ENCODE results near the gene CDHR1. TPM values are rescaled to one million over a fixed set of nuclear protein-coding genes. Genes with fewer than 3 reads are reported as not detected.

Gene CDHR1
- total and polyA plus RNA-seq, 5 donors, result 2.4 to 9.1 (median 3.6) TPM

DNA sequence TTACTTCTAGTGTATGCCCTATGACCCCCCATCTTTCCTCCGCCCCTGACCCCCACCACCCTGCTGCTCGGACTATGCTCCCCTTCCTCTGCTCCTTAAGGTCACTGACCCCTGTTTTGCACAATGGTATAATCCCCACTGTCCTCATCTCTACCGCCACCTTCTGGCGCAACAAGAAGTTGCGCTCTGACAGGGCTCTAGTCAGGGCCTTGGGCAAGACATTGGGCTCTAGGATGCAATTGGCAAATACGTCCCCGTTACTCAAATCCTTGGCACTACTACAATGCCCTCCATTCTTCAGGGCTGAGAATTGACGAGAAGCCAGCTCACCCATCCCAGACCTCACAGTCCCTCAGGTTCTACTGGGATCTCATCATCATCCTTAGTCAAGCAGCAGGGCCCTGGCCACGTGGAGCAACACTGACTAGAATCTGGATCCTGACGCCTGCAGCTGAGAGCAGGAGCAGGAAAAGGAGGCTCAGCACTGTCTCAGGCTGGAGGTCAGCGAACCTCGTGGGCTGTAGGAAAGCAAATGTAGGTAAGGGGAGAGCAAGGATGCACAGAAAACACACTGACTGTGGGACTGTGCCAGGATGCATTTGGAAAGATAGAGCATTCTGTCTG is 20.4 kb downstream of the CDHR1 start:
- DNase-seq (no peak), ATAC-seq (no peak)
- H3K4me3 ChIP-seq (ENCODE audit: low read length), result no peak overlapping the region
- WGBS, result 52% methylated on average over 12 of the region's 12 CpGs
- intact Hi-C loops (cut with DNase I), result no loop called here
- no peaks in the 10 kb centered on the region for H3K27me3 ChIP-seq (ENCODE audit: control insufficient read depth, insufficient read depth)
- H3K27ac ChIP-seq (ENCODE audit: low read length), result no peak overlapping the region
- H3K9me3 ChIP-seq (ENCODE audit: control insufficient read depth, low read length), result no peaks in the 10 kb centered on the region
- H3K4me1 ChIP-seq (ENCODE audit: control insufficient read depth, insufficient read depth, low read length), result no peaks in the 10 kb centered on the region

DNA sequence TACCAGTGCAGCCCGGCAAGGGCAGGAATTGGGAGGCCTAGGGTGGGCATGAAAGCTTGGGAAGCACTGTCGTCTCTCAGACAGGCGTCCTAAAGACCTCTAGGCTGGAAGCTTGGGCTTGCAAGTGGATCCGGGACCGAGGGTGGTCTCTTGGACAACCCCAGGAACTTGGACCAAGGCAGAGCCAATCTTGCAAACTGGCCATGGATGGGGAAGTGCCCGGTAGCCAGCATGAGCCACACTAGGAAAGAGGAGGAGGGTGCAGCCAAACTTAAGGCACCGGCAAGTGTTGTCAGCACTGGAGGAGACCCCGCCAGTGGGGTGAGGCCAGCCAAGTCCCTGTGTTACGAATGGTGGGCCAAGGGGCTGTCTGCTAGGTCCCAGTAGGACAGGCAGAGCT is 22.5 kb downstream of the CDHR1 start:
- DNase-seq, result no peak

DNA sequence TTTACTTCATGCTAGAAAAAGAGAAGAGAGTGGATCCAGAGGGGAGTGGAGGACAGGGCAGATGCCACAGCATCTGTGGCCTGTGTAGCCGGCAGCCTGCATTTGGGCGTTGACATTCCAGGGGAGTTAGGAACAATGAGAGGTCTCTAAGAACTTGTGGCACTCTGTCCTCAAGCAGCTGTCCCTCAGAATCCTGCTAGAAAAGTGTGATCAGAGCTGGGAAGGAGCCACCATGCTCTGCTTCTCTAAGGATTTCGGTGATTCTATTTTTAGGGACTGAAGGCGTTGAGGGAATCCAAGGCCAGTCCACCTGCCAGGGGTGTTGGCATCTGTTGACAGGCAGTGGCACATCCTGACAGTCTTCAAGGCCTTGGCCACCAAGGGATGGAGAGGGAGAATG is 23.4 kb downstream of the CDHR1 start:
- DNase-seq (no peak), ATAC-seq (no peak)
- Histone ChIP-seq H3K4me3 (ENCODE audit: low read length) (no peak overlapping the region), H3K27ac (ENCODE audit: low read length) (no peak overlapping the region), H3K9me3 (ENCODE audit: control insufficient read depth, low read length) (no peaks in the 10 kb centered on the region), H3K27me3 (ENCODE audit: control insufficient read depth, insufficient read depth) (no peaks in the 10 kb centered on the region), H3K4me1 (ENCODE audit: control insufficient read depth, insufficient read depth, low read length) (no peaks in the 10 kb centered on the region)
- intact Hi-C loops (cut with DNase I), result no loop called here
- 85% methylated on average over 4 of the region's 4 CpGs for WGBS

More for the DNA sequence above, 22.5 kb downstream of the CDHR1 start:
- H3K4me1 ChIP-seq (ENCODE audit: control insufficient read depth, insufficient read depth, low read length), result no peaks in the 10 kb centered on the region
- H3K9me3 ChIP-seq (ENCODE audit: control insufficient read depth, low read length), result no peaks in the 10 kb centered on the region
- no peak overlapping the region for H3K27ac ChIP-seq (ENCODE audit: low read length)
- H3K27me3 ChIP-seq (ENCODE audit: control insufficient read depth, insufficient read depth), result no peaks in the 10 kb centered on the region
- no peak overlapping the region for H3K4me3 ChIP-seq (ENCODE audit: low read length)
- WGBS, result 80% methylated on average over 9 of the region's 9 CpGs
- ATAC-seq, result no peak
- intact Hi-C loops (cut with DNase I), result no loop called here

DNA sequence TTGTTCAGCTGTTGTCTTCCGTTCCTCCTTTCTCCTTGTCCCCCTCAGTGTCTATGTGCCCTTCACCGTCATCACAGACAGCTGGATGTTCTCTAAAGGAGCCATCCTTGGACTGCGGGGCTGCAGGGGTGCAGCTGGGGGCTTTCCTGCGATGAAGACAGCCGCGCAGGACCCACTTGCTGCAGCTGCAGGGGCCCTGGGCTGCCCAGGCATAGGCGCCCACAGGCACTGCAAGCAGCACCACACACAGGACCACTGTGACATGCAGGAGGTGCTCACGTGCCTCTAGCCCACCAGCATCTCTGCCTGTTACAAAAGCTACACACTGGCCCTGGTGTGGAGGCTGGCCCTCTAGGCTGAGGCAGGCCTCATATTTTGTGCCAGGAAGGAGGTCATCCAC is 27.6 kb downstream of the CDHR1 start:
- ATAC-seq (no peak), DNase-seq (no peak)
- no peak overlapping the region for H3K27ac ChIP-seq (ENCODE audit: low read length)
- H3K9me3 ChIP-seq (ENCODE audit: control insufficient read depth, low read length), result no peaks in the 10 kb centered on the region
- intact Hi-C loops (cut with DNase I), result no loop called here
- H3K4me3 ChIP-seq (ENCODE audit: low read length), result no peak overlapping the region
- H3K27me3 ChIP-seq (ENCODE audit: control insufficient read depth, insufficient read depth), result no peaks in the 10 kb centered on the region
- no peaks in the 10 kb centered on the region for H3K4me1 ChIP-seq (ENCODE audit: control insufficient read depth, insufficient read depth, low read length)
- WGBS, result 86% methylated on average over 8 of the region's 8 CpGs

DNA sequence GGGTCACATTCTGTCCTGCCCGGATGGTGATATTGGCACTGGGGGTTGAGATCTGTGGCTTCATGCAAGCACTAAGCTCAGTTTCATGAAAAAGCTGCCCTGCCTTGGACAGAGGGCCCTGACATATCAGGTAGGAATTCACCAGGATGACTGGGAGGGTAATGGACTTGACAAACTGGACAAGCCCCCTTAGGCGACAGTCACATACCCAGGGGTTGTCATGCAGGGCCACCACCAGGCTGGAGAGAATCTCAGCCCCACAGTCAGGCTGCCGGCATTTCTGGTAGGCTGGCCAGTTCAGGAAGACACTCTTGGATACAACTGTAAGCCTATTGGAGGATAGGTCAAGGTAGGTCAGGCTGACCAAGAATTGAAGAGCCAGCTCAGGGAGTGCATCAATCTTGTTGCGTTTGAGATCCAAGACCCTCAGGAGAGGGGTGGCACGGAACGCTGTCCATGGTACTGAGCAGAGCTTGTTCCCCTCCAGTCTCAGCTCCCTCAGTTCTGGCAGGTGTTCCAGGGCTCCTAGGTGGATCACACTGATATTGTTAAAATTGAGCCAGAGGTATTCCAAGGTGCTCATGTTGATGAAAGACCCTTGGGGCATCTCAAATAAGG is 30.2 kb downstream of the CDHR1 start:
- Histone ChIP-seq H3K4me3 (ENCODE audit: low read length) (no peak overlapping the region), H3K27ac (ENCODE audit: low read length) (no peak overlapping the region), H3K4me1 (ENCODE audit: control insufficient read depth, insufficient read depth, low read length) (no peaks in the 10 kb centered on the region), H3K9me3 (ENCODE audit: control insufficient read depth, low read length) (no peaks in the 10 kb centered on the region), H3K27me3 (ENCODE audit: control insufficient read depth, insufficient read depth) (no peaks in the 10 kb centered on the region)
- DNase-seq (no peak), ATAC-seq (no peak)
- intact Hi-C loops (cut with DNase I), result no loop called here
- 49% methylated on average over 6 of the region's 6 CpGs for WGBS

DNA sequence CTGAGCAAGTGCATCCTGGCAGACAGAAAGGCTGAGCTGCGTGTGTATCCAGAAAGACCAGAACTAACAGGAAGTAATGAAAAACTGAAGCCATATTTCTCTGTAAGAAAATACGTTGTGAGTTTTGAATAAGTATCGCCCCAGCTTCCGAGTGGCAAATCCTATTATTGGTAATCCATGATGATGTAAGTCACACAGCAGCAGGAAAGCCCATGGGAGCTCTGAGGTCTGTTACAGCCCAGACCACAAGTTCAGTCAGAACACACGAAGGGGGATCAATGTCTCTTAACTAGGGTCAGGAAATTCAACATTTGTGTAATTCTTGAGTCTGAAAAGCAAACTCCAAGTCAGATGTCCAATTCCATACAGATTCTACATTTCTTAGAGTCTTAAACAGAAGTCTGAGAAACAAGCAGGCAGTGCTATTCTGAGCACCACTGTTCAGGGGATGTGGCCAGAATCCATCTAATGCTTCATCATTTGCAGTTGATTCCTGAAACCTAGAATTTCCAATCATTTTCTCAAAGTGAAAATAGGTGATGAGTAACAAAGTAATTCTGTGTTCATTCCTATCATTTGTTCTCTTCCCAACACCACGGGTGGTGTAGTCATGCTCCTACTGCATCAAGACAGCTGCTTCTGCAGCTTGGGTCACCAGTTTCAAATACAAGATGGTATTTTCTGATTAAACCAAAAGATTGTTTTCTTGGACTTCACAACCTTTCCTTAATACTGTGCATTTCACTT is 31.3 kb downstream of the CDHR1 start, which contains the start of gene LRIT2:
Gene LRIT2, minus strand, starts transcription at position 118 of the 747 bp plus-strand sequence. Its CDS starts 24 bp downstream, at position 94.
- ATAC-seq, result no peak
- Histone ChIP-seq H3K27me3 (ENCODE audit: control insufficient read depth, insufficient read depth) (no peaks in the 10 kb centered on the region), H3K4me1 (ENCODE audit: control insufficient read depth, insufficient read depth, low read length) (no peaks in the 10 kb centered on the region), H3K27ac (ENCODE audit: low read length) (no peak within 1 kb of the TSS), H3K9me3 (ENCODE audit: control insufficient read depth, low read length) (no peaks in the 10 kb centered on the region), H3K4me3 (ENCODE audit: low read length) (no peak within 1 kb of the TSS)
- WGBS, result 65% methylated on average over 6 of the region's 6 CpGs
- no peak for DNase-seq
- intact Hi-C loops (cut with DNase I), result no loop called here

DNA sequence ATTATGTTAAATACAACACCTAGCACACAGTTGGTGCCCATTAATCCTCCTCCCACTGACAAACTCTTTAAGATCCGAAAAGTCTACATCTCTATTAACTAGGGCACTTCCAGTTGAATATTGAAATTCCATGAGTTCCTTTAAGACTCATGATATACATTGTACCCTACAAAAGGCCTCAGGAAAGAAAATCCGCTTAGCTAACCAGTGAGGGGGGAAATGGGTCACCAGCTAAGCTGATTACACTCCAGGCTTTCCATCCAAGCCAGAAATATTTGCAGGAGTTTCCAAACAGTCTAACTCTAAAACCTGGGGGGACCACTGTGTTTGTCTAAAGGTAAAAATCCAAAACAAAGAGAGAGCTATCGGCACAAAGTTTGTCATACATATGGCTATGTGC is 32.3 kb downstream of the CDHR1 start:
- 70% methylated on average over 3 of the region's 3 CpGs for WGBS
- Histone ChIP-seq H3K27me3 (ENCODE audit: control insufficient read depth, insufficient read depth) (no peaks in the 10 kb centered on the region), H3K4me1 (ENCODE audit: control insufficient read depth, insufficient read depth, low read length) (no peaks in the 10 kb centered on the region), H3K9me3 (ENCODE audit: control insufficient read depth, low read length) (no peaks in the 10 kb centered on the region), H3K27ac (ENCODE audit: low read length) (no peak overlapping the region), H3K4me3 (ENCODE audit: low read length) (no peak overlapping the region)
- DNase-seq (no peak), ATAC-seq (no peak)
- intact Hi-C loops (cut with DNase I), result no loop called here

DNA sequence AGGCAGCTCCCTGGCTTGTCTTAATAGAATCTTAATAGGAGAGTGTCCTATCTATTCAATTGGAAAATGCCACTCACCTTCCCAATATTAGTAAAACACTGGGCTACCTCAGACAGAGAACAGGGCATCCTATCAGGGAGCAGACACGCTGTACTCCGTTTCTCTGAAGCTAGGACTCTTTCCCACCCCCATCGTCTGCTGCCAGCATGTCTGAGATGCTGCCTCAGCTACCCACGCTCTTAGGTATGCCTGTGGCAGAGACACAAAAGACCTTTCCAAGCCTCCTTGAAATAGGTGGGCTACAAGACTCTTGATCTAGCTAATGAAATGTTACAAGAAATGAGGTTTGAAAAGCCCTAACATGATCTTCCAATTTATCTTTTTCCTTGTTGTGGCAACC is 33.5 kb downstream of the CDHR1 start:
- no peak for ATAC-seq
- H3K4me1 ChIP-seq (ENCODE audit: control insufficient read depth, insufficient read depth, low read length), result no peaks in the 10 kb centered on the region
- intact Hi-C loops (cut with DNase I), result no loop called here
- 61% methylated on average over 4 of the region's 4 CpGs for WGBS
- no peak overlapping the region for H3K27ac ChIP-seq (ENCODE audit: low read length)
- H3K27me3 ChIP-seq (ENCODE audit: control insufficient read depth, insufficient read depth), result no peaks in the 10 kb centered on the region
- no peak overlapping the region for H3K4me3 ChIP-seq (ENCODE audit: low read length)
- DNase-seq, result no peak
- no peaks in the 10 kb centered on the region for H3K9me3 ChIP-seq (ENCODE audit: control insufficient read depth, low read length)

DNA sequence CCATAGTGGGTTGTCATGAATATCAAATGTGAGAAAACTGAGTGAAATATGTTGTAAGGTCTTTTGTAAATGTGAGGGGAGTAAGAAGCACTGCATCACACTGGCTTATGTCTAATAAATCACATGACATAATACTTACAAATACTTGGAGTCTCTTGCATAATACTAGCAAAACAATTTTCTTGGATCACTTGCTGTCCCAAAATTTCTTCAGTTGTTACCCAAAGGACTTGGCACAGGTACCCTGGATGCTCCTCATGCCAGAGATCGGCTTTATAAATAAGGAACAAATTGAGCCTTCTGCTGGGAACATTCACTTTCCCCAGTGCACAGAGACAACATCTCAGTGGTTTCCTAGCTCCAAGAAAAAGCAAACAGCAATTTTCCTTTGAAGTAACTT is 36.0 kb downstream of the CDHR1 start:
- WGBS, result 71% methylated on average over 1 of the region's 1 CpG
- H3K27ac ChIP-seq (ENCODE audit: low read length), result no peak overlapping the region
- ATAC-seq, result peak in 1 of 2 donors; percentile 43
- H3K4me1 ChIP-seq (ENCODE audit: control insufficient read depth, insufficient read depth, low read length), result no peaks in the 10 kb centered on the region
- no peak overlapping the region for H3K4me3 ChIP-seq (ENCODE audit: low read length)
- no peak for DNase-seq
- no peaks in the 10 kb centered on the region for H3K27me3 ChIP-seq (ENCODE audit: control insufficient read depth, insufficient read depth)
- intact Hi-C loops (cut with DNase I), result no loop called here
- H3K9me3 ChIP-seq (ENCODE audit: control insufficient read depth, low read length), result no peaks in the 10 kb centered on the region

DNA sequence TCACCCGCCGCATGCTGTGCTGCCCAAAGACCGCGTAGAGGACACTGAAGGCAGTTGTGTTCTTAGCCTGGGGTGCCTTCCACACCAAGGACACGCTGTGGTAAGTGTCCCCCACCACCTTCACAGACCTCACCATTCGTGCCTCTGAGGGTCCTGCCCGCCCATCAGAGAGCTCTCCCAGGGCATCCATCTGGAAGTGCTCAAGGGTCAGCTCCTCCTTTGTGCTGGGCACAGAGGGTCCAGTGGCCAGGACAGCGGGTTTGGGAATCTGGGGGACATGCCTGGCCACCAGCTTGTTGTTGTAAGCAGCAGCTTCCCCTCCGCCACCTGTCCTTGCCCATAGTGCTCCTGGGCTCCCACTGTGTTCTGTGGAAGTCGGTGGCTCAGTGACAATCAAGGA is 38.0 kb downstream of the CDHR1 start:
- Histone ChIP-seq H3K9me3 (ENCODE audit: control insufficient read depth, low read length) (no peaks in the 10 kb centered on the region), H3K4me3 (ENCODE audit: low read length) (no peak overlapping the region), H3K27me3 (ENCODE audit: control insufficient read depth, insufficient read depth) (no peaks in the 10 kb centered on the region), H3K4me1 (ENCODE audit: control insufficient read depth, insufficient read depth, low read length) (no peaks in the 10 kb centered on the region), H3K27ac (ENCODE audit: low read length) (no peak overlapping the region)
- 84% methylated on average over 10 of the region's 10 CpGs for WGBS
- intact Hi-C loops (cut with DNase I), result no loop called here
- no peak for ATAC-seq
- DNase-seq, result no peak

DNA sequence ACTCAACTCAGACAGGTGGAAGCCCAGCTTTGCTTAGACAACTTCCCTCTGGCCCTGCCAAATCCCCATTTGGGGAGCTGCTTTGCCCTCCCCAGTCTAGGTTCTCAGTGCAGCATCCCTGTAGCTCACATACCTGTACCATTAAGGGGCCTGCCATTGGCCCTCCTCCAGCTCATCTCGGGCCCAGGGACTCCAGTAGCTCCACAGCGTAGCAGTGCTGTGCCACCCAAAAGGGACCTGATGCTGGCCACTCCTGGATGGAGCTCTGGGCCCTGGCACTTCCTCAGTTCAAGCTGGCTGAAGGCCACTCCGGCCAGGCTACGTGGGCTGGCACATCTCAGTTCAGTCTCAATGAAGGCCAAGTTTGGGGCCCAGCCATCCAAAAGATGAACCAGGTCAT is 39.6 kb downstream of the CDHR1 start:
- H3K27me3 ChIP-seq (ENCODE audit: control insufficient read depth, insufficient read depth), result no peaks in the 10 kb centered on the region
- no peaks in the 10 kb centered on the region for H3K9me3 ChIP-seq (ENCODE audit: control insufficient read depth, low read length)
- H3K4me1 ChIP-seq (ENCODE audit: control insufficient read depth, insufficient read depth, low read length), result no peaks in the 10 kb centered on the region
- no peak for ATAC-seq
- WGBS, result 77% methylated on average over 4 of the region's 4 CpGs
- DNase-seq, result no peak
- H3K27ac ChIP-seq (ENCODE audit: low read length), result no peak overlapping the region
- intact Hi-C loops (cut with DNase I), result no loop called here
- no peak overlapping the region for H3K4me3 ChIP-seq (ENCODE audit: low read length)

All from right cardiac atrium (tissue), 5 donors.